D341Med (cell line): ENCODE measurements around the gene KNDC1.
"Not testable (repeated sequence)": the region's sequence is repeated elsewhere in the genome, so short reads cannot be mapped to it uniquely, and the experiment has no call there.

Source experiments
- DNase-seq: peaks from one replicate; pipeline ENCODE4 v3.0.0; 2012; ENCODE audit warnings: low spot score

Gene KNDC1

DNA sequence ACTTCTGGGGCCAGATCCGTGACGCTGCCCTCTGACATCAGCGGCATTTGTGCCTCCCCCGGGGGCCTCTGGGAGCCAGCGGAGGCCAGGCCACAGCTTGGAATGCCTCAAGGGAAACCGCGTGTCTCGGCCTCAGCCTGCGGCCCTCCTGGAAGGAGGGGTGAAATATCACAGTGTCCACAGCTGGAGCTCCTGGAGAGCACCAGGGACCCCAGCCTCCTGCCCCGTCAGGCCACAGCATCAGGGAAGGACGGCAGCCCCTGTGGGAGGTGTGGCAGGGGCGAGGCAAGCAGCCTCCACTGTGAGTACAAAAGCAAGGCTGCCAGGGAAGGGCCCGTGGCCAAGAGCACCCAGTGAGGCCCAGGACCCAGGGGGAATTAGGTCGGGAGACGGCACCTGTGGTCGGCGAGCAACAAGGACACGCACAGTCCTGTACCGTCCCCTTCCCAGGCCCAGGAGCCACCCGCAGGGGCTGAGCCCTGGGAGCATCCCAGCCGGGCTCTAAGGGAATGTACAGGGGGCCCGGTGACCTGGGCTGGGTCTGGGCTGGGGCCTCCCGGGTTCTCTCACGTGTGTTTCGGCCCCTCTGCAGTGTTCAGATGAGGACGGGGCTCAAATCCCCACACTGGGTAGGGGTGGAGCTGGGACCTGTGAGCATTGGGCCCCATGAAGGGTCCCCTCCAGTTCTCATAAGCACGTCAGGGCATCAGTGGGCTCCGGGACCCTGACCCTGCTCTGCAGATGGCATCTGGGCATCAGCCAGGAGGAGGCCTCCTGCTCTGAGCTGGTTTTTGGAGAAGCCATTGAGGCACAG lies 18.7 kb upstream of the KNDC1 start:
- DNase-seq, result no peak

- DNase-seq, result no peak
Measured at GRCh38 chr10:133141958-133142340, 18.1 kb upstream of the KNDC1 start.

DNA sequence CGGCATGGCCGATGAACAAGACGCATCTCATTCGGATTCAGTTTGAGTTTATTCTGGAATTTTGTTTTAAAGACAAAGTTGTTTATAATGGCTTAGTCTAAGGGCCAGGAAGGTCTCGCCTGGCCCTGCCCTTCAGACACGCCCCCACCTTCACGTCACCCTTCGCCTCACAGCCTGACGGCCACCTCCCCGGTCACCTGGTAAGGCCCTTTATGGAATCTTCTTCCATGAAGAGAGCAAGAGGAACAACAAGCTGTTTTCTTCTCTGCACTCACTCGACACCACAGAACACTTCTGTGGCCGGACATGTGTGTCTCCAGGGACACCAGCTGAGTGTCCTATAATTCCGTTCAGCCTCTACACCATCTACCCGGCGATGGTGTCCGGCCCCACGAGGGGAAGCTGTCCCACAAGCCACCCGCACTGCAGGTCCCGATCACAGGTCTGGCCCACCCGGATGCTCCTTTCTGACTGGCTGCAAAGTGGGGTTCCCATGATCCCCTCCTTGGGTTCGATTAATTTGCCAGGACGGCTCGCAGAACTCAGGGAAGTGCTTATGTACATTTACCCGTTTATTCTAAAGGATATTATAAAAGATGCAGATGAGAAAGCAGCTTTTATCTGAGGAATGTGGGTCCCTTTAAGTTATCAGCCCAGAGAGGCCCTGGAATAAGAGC lies 17.4 kb upstream of the KNDC1 start:
- DNase-seq, result no peak

DNA sequence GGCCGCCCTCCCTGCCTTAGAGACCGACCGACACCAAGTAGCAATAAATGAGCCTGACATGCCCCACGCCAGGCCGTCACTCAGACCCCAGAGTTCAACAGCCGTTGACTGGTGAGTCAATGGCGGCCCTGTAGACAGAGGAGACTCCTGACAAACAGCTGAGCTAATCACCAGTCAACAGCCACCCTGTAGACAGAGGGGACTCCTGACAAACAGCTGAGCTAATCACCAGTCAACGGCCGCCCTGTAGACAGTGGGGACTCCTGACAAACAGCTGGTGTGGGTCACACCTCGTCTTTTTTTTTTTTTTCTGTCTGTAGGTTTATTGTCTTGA lies 16.9 kb upstream of the KNDC1 start:
- DNase-seq, result peak; percentile 4

DNA sequence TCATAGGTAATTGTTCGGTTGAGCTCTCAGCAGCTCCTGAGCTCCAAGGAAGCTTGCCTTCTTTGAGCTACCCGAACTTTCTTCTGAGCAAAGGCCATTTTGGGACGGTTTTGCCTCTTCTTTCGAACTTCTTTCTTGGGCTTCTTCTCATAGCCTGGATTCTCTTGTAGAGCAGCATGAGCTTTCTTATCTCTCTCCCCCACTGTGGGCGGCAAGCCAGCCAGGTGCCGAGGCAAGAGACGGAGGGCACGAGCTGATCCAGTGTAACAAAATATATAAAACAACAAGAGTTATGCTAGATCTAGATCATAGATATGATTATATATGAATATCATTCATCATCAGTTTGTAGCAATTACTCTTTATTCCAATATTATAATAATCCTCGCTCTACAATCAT lies 16.5 kb upstream of the KNDC1 start:
- DNase-seq, result no peak

DNA sequence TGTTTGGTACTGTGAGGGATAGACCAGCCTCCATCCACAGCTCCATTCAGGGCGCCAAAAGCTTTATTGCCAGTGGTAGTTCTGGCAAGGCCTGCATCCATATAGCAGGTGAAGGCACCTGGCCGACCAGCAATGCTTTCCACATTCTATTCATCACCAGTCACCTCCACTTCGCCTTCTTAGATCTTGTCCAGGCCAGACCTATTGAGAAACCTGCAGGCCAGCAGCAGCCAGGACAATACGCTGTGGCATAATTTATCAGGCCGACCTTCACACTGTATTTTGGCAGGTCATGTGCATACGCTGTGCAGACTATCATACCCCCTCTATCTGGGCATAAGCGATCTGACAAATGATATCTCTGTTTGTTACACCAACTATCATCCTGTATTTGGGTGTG lies 15.2 kb upstream of the KNDC1 start:
- DNase-seq, result no peak

- no peak for DNase-seq
Measured at GRCh38 chr10:133150226-133150625, 9.8 kb upstream of the KNDC1 start.

DNA sequence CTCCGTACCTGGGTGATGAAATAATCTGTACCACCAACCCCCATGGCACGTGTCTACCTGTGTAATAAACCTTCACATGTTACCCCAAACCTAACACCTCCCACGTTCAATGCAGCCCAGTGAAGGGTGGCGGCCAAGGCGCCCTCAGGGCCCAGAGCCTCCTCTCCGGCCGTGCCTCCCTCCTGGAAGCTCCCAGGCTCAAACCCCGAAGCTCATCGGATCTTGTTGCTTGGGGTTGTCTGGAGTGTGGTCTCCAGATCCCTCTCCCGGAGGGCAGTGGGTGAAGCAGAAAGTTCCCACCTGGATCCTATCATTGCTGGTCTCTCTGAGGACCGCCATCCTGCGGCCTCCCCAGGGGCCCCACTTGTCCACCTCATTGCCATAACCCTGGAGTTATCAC lies 9.4 kb upstream of the KNDC1 start:
- no peak for DNase-seq

GRCh38 chr10:133151071-133151470 lies 8.9 kb upstream of the KNDC1 start:
- not testable (repeated sequence) for DNase-seq

GRCh38 chr10:133151543-133151972 lies 8.5 kb upstream of the KNDC1 start:
- DNase-seq, result no peak

- no peak for DNase-seq
Measured at GRCh38 chr10:133154411-133154810, 5.6 kb upstream of the KNDC1 start.

GRCh38 chr10:133154996-133155778 lies 4.8 kb upstream of the KNDC1 start:
- no peak for DNase-seq

DNA sequence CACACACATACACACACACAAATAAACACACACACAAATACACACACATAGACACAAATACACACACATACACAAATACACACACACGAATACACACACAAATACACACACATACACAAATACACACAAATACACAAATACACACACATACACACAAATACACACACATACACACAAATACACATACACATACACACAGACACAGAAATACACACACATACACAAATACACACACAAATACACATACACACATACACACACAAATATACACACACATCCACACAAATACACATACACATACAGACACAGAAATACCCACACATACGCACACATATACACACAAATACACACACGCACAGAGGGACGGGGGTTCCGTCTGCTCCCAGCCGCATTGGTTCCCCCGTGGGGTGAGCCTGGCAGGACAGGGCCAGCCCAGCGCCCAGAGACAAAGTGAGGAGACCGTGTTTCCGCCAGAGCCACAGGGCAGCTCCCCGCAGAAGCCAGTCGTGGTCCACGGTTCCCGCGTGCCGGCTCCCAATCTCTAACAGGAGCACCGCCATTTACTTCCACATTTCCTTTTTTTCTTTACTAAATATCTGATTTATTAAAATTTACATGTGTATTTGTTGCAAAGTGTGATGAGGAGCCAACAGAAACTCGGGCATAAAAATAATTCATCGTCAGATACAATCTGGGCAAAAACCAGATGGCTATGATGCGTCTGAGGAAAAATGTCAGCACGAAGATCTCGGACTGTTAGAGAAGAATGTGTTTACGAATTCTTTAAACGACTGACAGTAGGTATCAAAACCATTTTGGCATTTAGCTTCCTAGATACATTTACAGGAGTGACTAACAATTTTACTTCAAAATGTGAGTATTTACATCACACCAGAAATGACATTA lies 3.1 kb upstream of the KNDC1 start:
- DNase-seq, result no peak

- DNase-seq, result no peak
Measured at GRCh38 chr10:133157662-133158436, 2.2 kb upstream of the KNDC1 start.

- no peak for DNase-seq
Measured at GRCh38 chr10:133158437-133158755, 1.6 kb upstream of the KNDC1 start.

- no peak for DNase-seq
Measured at GRCh38 chr10:133158756-133159610, 1.0 kb upstream of the KNDC1 start.

DNA sequence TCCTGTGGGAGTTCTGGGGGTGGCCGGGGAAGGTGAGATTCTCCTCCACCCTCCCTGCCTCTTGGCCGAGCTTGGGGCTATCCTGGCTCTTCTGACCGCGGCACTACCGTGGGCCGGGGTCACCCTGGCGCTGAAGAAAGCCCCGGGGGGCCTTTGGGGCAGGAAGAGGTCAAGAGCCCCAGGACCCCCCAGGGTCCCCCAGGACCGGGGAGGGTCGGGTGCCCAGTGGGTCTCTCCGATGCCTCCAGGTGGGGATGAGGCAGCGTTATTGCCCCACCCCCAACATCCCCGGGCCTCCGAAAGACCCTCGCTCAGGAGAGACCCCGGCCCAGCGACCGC lies 439 bp upstream of the KNDC1 start:
- no peak for DNase-seq

DNA sequence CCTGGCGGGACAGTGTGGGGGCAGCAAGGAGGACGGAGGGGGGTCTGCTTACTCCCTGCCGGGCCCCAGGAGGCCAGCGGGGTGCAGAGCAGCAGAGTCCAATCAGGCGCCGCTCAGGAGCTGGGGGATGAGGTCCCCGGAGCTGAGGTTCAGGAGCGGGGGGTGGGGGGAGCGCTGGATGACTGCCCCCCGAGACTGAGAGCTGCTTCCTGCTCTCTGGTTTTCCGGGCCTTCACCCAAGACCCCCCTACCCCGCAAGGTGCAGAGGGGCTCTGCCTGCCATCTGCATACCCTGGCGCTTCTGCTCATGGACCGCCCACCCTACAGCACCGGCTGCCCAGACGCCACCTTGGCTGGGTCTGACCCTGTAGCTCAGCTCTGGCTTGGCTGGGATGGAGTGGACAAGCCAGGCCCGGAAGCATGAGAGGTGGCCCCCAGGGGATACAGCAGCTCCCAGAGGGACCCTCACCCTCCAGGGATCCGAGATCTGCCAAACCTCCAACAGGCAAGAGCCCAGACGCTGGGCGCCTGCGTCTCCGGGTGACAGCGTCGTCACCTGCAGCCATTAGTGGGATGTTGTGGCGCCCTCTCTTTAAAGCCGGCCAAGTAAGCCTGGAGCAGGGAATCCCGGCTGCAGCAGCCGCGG lies 930 bp downstream of the KNDC1 start:
- DNase-seq, result no peak

DNA sequence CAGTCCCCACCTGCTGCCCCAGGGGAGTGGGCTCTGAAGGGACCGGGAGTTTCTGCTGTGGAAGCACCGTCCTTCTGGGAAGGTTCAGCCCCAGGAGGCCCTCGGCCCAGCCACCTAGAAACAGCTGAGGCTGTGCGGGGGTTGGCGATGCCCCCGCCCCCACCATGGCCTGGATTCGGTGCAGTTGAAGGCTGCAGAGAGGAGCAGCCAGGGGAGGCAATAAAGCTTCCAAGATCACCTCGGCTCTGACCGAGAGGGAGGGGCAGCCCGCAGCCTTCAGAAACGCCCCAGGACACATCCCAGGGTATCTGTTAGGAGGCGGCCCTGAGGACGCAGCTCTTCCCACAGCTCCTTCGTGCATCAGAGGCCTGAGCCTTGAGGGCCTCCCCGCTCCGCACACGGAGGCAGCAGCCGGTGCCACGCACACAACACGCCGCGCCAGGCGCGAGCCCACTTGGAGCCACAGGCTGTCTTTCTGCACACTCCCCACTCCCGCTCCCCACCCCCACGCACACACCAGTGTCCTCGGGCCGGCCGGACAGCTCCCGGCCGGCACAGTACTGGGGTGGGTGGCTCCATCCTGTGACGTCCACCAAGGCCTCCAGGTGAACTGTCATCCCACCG lies 1.6 kb downstream of the KNDC1 start:
- DNase-seq, result no peak
